C4-2B (cell line): ENCODE measurements around the gene TBX2.

Source experiments
- CTCF ChIP-seq: fragments of 450-650 bp; conservative IDR thresholded peaks from 2 replicates; pipeline ENCODE4 v1.5.1; 2017; ENCODE audit warnings: mild to moderate bottlenecking
- ZFX ChIP-seq: fragments of 450-650 bp; IDR thresholded peaks from 2 replicates; pipeline ENCODE4 v1.6.1; 2017

- no peak for TF ChIP-seq CTCF
- TF ChIP-seq ZFX = no peak
Measured at GRCh38 chr17:61414141-61414935, 14.7 kb downstream of the TBX2 start.
